Measurements from ENCODE around the gene SLC6A18. TPM values are rescaled to one million over a fixed set of nuclear protein-coding genes. Genes with fewer than 3 reads are reported as not detected.

The SLC6A18 gene
- total and polyA plus RNA-seq, 2 of the 4 experiments (the other 2 are of a cell fraction): not detected

GRCh38 chr5:1220351-1220750 lies 4.8 kb upstream of the SLC6A18 start:
- H3K79me1 ChIP-seq (ENCODE audit: low read depth in 1 of 2, low read length in 2 of 2): no peaks in the 10 kb centered on the region
- H2AK9ac ChIP-seq (replicated peaks; ENCODE audit: low read depth, low read length, poor library complexity): no peak overlapping the region
- no peak overlapping the region for H2BK5ac ChIP-seq (ENCODE audit: low read depth, low read length, poor library complexity, severe bottlenecking)
- H3K27me3 ChIP-seq (ENCODE audit: control insufficient read depth, insufficient read depth, low read length): no peaks in the 10 kb centered on the region; the same call in 1 of the 2 replicates
- no peaks in the 10 kb centered on the region for H4K20me1 ChIP-seq (ENCODE audit: insufficient read depth, low read length)
- DNase-seq: no peak
- H3K56ac ChIP-seq (ENCODE audit: extremely low read depth, insufficient read depth, low read length): no peak overlapping the region
- ChIA-PET CTCF (no interaction called here), POLR2A (ENCODE audit: unreplicated experiment) (no interaction called here)
- WGBS, 2 experiments (ENCODE audit: extremely low coverage in 2 of 2, insufficient read length in 1 of 2): no CpG with 5 or more reads among the region's 9 CpGs
- ATAC-seq (ENCODE audit: low read depth): no peak
- no peak overlapping the region for H3K4me2 ChIP-seq (ENCODE audit: low read depth, low read length)
- no peak overlapping the region for H2BK20ac ChIP-seq (ENCODE audit: low read depth, low read length)
- no peak overlapping the region for H3K27ac ChIP-seq (ENCODE audit: insufficient read depth, low read length)
- no peak overlapping the region for H3K4ac ChIP-seq (ENCODE audit: low read depth, low read length)
- no TSS peak for BruUV-seq (replicated peaks)
- no peak overlapping the region for H4K8ac ChIP-seq (ENCODE audit: low read depth in 2 of 2, low read length in 2 of 2)
- no peaks in the 10 kb centered on the region for H3K4me1 ChIP-seq (ENCODE audit: control insufficient read depth, insufficient read depth, low read length)
- intact Hi-C loops (cut with micrococcal nuclease): no loop called here
- no peak overlapping the region for H4K91ac ChIP-seq (ENCODE audit: insufficient read depth, low read depth, low read length)
- no peak overlapping the region for H3K14ac ChIP-seq (replicated peaks; ENCODE audit: low read depth, low read length)
- H2BK15ac ChIP-seq (ENCODE audit: low read depth, low read length): no peak overlapping the region
- H4K5ac ChIP-seq (ENCODE audit: low read depth, low read length): no peak overlapping the region
- no peak overlapping the region for H2AFZ ChIP-seq (replicated peaks; ENCODE audit: low read length, poor library complexity)
- peaks cover 20% of the 10 kb centered on the region for H3K9me3 ChIP-seq (ENCODE audit: control insufficient read depth, insufficient read depth, low read length)
- H3K23ac ChIP-seq (ENCODE audit: low read depth, low read length): no peak overlapping the region
- TF ChIP-seq CHD1 (IDR thresholded peaks at IDR 0.05; ENCODE audit: low read depth, low read length): no peak
- H3K36me3 ChIP-seq (ENCODE audit: control insufficient read depth, insufficient read depth, low read length): no peaks in the 10 kb centered on the region
- H3K9me1 ChIP-seq (ENCODE audit: insufficient read depth, low read length): no peaks in the 10 kb centered on the region
- H3K18ac ChIP-seq (ENCODE audit: low read depth, low read length): no peak overlapping the region
- no peak overlapping the region for H2AK5ac ChIP-seq (ENCODE audit: low read depth, low read length)
- in situ Hi-C loops (cut with MboI; ENCODE audit: low sequenced_read_pairs): no loop called here
- H2BK120ac ChIP-seq (ENCODE audit: low read depth, low read length): no peak overlapping the region
- H3K4me3 ChIP-seq (ENCODE audit: insufficient read depth, low read depth, low read length): no peak overlapping the region
- dilution Hi-C loops (cut with HindIII; ENCODE audit: low sequenced_read_pairs, unreplicated experiment): no loop called here
- H3K9ac ChIP-seq (ENCODE audit: low read depth, low read length): no peak overlapping the region
